Uterus (tissue), 2 donors: ENCODE measurements around the gene TST.

Experiments used
- POLR2A ChIP-seq, 2 donors: fragments of 450-650 bp; IDR thresholded peaks; one replicate each; pipeline ENCODE4 v1.6.1; 2016; ENCODE audit warnings: antibody characterized with exemption in 2 of 2, mild to moderate bottlenecking in 1 of 2, moderate library complexity in 1 of 2
- TF ChIP-seq, protein P1 (sequence below), 4 experiments: fragments of 200-600 bp in 2 of 4; fragments of 450-650 bp in 2 of 4; sonication (generic) in 2 of 4; IDR thresholded peaks; one replicate each; pipeline ENCODE4 v1.5.1; 2016 to 2019; ENCODE audit warnings: antibody characterized with exemption in 4 of 4, mild to moderate bottlenecking in 2 of 4, moderate library complexity in 1 of 4

DNA sequence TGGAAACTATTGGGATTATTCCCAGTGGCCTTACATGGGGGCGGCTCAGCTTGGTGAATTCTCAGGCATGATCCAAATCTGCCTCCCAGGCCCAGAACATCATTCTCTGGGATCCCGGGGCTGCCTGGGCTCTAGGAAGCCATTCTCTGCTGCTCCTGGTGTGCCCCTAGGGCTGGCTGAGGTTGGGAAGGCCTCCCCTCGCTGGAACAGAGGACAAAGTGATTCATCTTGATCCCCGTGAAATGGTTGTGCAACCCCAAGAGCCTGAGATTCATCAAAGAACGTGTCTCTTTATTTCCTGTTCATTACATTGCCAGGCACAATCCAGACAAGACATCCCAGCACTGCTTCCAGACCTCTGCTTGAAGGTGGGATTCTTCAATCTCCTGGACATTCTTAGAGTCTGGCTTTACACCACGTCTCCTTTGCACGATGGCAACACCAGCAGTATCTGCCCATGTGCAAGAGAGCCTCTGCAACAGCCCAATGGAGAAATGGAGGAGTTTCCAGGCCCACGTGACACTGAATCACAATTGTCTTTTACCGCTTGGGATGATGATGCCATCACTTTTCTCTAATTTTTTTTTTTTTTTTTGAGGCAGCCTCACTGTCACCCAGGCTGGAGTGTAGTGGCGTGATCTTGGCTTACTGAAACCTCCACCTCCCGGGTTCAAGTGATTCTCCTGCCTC is 52.3 kb downstream of the TST start:
- no peak for TF ChIP-seq POLR2A (IDR thresholded peaks at IDR 0.05)
- TF ChIP-seq, protein P1, sequence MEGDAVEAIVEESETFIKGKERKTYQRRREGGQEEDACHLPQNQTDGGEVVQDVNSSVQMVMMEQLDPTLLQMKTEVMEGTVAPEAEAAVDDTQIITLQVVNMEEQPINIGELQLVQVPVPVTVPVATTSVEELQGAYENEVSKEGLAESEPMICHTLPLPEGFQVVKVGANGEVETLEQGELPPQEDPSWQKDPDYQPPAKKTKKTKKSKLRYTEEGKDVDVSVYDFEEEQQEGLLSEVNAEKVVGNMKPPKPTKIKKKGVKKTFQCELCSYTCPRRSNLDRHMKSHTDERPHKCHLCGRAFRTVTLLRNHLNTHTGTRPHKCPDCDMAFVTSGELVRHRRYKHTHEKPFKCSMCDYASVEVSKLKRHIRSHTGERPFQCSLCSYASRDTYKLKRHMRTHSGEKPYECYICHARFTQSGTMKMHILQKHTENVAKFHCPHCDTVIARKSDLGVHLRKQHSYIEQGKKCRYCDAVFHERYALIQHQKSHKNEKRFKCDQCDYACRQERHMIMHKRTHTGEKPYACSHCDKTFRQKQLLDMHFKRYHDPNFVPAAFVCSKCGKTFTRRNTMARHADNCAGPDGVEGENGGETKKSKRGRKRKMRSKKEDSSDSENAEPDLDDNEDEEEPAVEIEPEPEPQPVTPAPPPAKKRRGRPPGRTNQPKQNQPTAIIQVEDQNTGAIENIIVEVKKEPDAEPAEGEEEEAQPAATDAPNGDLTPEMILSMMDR (IDR thresholded peaks at IDR 0.05): no peak
